ENCODE results near the gene PNMA6A.

DNA sequence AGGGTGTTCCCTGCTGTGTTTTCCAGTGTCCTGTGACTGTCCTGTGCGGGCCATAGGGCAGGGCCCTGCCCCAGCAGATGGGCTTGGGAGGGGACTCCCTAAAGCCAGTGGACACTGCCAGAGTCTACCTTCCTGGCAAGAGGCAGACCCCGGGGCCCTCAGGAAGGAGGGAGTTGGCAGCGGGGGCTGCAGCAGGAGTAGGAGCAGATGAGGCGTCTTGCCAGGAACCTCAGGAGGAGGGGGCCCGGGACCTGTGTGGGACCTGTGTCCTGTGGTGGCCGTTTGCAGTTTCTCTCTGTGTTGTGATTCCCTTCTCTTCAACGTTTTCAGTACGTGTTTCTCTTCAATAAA, 12.2 kb upstream of the PNMA6A start:
- TF ChIP-seq CTCF (conservative IDR thresholded peaks at IDR 0.05 in 1 of 2, IDR thresholded peaks at IDR 0.05 in 1 of 2; ENCODE audit: extremely low read depth in 1 of 2, insufficient read depth in 1 of 2, low read depth in 1 of 2, low read length in 2 of 2) (no peak), EZH2 (IDR thresholded peaks at IDR 0.05; ENCODE audit: borderline replicate concordance, low read length) (no peak)

Data from mammary epithelial cell (primary cell).